GM21526 (cell line): ENCODE data around the gene AFAP1.

Source experiments
- ATAC-seq: cut with Tn5 transposase; IDR thresholded peaks from one replicate; pipeline ENCODE4 v1.9.1; 2021; ENCODE audit warnings: moderate library complexity; ENCODE audit not compliant: unreplicated experiment, low FRiP score

The AFAP1 gene, protein sequence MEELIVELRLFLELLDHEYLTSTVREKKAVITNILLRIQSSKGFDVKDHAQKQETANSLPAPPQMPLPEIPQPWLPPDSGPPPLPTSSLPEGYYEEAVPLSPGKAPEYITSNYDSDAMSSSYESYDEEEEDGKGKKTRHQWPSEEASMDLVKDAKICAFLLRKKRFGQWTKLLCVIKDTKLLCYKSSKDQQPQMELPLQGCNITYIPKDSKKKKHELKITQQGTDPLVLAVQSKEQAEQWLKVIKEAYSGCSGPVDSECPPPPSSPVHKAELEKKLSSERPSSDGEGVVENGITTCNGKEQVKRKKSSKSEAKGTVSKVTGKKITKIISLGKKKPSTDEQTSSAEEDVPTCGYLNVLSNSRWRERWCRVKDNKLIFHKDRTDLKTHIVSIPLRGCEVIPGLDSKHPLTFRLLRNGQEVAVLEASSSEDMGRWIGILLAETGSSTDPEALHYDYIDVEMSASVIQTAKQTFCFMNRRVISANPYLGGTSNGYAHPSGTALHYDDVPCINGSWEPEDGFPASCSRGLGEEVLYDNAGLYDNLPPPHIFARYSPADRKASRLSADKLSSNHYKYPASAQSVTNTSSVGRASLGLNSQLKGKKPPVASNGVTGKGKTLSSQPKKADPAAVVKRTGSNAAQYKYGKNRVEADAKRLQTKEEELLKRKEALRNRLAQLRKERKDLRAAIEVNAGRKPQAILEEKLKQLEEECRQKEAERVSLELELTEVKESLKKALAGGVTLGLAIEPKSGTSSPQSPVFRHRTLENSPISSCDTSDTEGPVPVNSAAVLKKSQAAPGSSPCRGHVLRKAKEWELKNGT

DNA sequence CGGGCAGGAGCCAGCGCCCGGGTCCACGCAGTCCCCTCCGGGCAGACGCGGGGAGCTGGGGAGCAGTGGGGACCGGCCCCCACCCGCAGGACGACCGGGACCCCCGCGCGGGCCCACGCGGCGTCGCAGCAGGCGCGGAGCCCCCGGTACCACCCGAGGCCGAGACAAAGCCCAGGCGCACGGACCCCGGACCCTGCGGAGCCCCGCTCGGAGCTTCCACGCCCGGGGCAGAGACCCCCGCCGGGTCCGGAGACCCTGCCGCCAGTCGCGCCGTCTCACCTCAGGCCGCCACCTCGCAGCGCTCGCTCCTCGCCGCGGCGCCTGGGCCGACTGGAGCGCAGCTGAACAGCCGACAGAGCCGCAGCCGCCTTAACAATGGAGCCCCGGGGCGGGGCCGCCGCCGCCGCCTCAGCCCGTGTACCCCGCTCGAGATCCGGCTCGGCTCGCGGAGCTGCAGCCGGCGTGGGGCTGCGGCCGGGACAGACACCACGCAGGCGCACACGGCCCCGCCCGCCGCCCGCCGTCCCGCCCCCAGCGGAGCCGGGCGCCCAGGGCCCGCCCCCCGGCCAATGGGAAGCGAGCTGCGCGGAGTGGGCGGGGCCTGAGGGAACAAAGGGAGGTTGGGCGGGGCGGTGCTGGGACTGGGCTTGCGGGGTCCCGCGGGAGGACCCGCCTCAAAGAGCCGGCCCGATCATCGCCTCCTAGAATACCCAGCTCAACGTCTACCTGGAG, at the start of gene AFAP1:
Gene AFAP1, minus strand, starts transcription at position 485 of the 732 bp plus-strand sequence. CDS start 67,783 bp downstream, outside the sequence.
- peak; percentile 87 for ATAC-seq

DNA sequence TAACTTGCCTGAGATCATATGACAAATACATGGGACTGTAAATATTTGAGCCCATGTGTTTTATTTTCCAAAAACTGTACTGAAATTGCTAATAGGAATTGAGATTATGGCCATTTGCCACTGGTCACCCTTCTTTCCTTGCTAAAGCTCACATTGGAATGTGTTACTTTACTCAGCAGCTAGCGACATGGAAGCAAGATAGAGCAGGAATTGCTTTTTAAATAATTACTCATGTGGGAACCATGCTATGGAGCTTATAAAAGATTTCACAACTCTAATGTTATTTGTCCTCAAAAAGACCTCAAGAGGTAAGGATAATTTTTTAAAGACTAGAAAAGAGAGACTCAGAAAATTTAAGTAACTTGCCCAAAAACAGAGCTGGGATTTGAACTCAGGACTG, 48.8 kb upstream of the AFAP1 start:
- no peak for ATAC-seq

DNA sequence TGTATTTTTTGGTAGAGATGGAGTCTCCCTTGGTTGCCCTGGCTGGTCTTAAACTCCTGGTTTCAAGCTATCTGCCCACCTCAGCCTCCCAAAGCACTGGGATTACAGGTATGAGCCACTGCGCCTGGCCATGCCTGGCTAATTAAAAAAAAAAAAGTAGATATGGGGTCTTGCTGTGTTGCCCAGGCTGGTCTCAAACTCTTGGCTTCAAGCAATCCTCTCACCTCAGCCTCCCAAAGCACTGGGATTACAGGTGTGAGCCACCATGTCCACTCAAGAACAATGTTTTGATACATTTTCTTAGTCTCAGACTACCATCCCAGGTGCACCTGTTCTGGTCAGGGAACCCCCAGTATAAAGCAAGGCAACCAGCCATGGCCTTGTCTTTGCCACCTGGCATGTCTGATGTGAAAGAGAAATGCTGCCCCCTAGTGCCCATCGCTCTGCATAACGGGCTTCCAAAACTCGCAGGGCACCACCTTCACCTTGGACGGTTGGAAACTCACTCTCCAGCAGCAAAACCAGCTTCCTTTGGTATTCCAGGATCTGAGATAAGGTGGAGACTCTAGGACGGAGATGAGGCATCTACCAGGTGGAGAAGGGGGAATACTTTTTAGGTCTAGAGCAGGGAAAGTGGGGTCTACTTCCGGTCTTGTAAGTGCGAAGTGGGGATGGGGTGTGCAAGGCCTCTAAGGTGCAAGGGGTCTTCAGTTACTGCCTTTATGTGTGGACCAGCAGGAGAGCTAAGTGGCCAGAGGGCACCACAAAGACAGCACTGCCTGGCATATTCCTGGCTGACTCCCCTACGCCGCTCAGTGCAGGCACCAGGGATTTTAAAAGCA, 47.7 kb upstream of the AFAP1 start:
- peak; percentile 64 for ATAC-seq

DNA sequence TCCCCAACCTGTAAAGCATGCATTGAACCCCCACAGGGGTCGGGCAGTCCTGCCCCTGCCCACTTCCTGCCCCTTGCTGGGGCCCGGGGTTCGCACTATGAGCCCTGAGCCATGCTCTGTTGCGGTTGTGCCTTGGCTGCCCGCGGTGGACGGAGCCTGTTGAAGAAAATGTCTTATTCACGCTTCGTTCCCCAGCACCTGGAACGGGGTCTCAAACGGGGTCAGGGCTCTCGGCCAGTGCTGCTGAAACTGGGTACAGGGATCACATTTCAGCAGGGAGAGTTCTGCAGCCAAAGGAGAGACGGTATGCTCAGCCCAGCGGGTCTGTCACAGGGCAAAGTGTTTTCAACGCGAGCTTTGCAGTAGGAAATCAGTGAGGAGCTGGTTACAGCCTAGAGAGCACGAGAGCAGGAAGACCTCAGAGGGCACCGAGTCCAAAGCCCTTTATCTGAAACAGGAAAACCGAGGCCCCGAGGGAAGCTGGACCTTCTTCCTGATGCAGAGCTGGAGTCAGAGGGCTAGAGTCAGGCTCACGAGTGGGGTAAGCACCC, 46.3 kb upstream of the AFAP1 start:
- no peak for ATAC-seq

DNA sequence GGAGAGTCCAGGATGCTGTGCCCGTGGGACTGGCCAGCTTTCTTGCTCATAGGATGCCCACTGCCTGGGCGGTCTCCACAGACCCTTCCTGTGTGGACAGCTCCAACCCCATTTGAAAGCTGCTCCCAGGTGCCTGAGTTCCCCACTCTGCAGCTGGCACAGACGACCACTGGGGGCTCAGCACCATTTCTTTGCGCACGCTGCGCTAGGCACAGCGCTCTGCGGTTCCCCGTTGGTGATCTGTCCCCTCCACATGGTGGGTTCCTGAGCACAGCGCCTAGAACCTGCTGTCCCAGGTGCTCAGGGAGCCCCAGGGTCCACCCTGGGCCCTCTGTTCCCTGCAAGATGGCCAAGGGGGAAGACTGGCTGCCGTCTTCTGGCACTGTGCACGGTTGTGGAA, 45.4 kb upstream of the AFAP1 start:
- no peak for ATAC-seq

DNA sequence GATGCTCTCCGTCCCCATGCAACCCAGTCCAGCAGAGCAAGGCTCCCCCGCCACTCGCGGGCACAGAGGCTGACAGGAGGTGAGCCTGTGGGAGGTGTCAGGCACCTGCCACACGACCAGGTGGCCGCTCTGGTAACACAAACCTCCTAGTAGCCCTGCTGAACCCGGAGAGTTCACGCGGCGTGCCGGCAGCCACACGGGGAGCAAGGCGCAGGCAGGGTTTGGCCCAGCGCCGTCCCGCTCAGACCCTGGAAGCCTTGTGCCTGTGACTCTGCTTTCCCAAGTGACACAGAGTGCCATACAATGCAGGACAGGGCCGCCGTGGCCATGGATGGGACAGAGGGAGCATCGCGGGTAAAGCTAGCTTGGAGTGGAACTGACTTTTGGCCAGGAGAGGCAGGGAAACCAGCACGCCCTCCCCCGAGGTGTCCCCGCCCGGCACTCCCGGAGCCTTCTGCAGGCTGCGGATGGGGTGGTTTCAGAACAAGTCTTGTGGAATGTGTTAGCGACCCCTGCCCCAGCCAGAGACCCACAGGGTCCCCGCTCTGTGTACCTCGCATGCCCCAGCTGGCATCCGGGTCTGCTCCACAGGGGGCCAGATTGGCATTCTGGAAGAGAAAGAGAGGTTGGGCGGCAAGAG, 44.7 kb upstream of the AFAP1 start:
- ATAC-seq: no peak

DNA sequence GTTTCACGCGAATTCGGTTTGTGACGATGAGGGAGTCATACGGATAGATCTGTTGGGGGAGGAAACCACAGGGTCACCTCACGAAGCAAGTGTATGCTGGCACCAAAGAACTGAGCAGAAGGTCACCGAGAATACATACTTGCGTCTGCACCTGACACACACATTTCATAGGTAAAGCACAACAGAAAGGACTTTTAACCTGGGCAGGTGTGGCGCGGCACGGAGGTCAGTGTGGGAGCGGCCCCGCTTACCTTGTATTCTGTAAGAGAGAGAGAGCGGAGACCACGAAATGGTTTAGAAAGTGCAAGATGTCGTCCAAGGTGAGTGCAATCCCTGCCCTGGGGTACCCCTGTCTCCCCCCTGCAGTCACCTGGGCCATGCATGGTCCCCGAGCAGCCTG, 43.6 kb upstream of the AFAP1 start:
- no peak for ATAC-seq

DNA sequence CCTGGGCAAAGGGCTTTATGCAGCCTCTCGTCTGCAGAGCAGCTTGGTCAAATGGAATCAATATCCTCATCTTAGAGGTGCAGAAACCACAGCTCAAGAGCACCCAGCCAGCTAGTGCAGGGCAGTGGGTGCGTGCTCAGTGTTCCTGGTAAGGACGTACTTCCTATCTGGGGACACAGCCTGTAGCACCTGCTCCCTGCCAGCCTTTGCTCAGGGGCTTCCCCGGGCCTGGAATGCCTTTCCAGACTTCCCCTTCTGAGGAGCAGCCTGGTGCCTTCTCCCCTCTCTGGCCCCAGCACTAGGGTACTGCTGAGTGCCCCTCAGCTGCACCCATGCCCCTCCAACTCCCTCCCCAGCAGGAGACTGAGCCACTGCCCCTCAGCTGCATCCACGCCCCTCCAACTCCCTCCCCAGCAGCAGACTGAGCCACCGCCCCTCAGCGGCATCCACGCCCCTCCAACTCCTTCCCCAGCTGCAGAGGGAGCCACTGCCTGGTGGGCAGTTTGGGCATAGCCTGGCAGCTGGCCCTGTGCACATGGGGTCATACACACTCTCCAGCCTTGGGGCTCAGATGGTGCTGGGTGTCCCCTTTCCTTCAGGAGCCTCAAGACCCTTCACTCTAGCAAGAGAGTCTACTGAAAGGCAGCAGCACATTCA, 42.2 kb upstream of the AFAP1 start:
- ATAC-seq: no peak

DNA sequence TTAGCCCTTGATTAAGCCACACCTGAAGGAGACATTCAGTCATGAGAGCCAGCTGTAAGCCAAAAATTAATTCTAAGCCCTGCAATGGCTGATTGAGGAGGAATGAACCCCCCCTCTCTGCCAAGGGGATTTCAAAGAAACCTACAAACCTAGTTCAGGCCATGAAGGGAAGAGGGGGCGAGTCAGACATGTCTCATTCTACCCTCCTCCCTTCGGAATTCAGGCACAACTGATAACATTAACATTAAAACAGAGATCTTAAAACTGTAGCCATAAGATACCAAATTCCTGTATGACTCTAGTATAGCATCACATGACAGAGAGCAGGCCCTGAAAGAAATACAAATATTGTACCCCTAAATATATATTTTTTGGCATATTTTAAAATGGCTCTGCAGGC, 40.4 kb upstream of the AFAP1 start:
- no peak for ATAC-seq

DNA sequence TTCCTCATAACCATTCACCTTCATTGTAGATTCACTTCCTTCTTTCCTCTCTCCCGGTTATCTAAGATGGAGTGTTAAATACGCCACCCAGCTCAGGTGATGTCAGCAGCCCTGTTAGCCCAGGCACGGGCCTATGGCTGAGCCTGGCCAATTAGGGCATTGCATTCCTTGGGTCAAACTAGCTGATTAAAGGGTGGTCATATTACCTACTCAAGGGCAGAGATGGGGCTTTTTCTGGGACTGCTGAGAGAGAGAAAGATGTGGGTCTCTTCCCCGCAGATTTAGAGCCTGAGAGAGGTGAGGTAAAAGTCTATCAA, 39.9 kb upstream of the AFAP1 start:
- no peak for ATAC-seq

DNA sequence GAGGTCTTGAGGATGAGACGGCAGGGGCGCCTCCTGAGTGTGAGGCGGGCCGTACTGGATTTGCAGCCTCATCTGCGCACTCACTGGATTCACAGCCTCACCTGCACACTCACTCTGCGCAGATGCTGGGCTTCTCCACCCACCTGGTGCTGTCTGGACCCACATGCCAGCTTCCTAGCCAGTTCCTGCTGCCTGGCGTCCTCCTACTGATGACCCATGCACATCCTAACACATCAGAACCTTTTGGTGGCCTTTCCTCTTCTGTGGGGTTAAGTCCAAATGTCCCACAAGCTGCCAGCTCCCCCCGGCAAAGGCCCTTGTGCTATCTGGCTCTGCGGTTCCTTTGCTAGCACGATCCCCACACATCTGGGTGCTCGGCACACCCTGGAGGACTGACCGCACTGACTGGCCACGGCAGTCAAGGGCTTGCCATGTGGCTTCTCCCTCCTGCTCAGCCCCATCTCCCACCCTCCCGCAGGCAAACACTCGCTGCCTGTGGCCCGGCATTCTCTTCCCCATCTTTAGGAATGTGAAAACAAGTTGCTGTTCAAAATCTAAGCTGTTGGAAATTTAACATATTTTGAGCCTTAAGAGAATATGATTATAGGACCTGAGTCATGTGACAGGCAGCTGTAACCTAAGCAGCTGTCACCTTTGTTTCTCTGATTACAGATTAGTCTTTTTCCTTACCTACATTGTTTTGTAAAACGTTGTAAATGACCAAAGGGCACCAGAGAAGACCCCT, 39.4 kb upstream of the AFAP1 start:
- ATAC-seq: no peak

DNA sequence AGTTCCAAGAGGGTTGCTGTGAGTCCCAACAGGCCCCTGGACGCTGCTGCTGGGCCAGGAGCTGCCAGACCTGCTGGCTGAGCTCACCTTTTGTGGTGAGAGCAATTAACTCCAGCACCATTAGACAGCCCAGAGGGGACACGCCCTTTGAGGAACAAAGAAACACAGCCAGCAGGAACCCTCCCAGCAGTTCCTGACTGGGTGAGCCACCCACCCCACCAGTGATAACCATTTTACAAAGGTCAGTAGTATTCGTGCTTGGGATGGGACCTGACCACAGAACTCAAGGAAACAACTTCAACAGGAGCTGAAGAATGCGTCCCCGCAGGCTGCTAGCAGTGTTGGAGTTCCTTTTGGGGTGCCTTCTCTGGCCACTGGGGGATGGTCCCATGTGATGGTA, 38.8 kb upstream of the AFAP1 start:
- no peak for ATAC-seq

DNA sequence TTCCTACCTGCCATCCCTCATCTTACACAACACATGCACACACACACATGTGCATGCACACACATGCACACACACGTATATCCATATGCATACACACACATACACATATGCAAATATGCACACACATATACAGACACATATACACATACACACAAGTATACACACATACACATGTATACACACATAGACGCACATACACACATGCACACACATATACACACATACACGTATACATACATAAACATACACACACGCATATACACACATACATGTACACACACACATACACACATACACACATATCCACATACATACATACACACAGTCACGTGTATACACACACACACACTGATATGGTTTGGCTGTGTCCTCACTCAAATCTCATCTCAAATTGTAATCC, 37.0 kb upstream of the AFAP1 start:
- no peak for ATAC-seq

DNA sequence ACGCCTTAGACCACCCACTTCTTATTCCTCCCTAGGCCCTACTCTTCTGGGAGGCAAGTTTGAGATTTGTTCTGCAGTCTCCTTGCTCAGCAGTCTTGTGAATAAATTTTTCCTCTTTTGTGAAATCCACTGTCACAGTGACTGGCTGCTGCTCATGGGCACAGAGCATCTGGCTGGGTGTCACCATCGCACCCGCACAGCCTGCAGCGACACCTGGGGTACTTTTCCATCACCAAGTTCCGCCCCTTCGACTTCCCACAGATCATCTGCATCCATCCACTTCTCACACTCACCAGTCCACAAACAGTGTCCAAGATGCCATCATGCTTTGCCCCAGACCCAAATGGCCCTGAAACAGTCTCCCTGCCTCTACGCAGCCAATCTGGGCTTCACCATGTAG, 36.4 kb upstream of the AFAP1 start:
- ATAC-seq: no peak

DNA sequence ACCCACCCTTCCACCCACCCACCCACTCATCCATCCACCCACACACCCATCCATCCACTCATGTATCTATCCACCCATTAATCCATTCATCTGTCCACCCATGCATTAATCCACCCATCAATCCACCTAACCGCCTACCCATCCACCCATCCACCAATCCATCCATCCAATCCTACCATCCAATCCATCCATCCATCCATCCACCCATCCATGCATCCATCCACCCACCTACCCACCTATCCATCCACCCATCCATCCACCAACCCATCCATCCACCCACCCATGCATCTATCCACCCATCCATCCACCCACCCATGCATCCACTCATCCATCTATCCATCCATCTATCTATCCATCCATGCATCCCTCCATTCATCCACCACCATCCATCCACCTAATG, 34.8 kb upstream of the AFAP1 start:
- no peak for ATAC-seq

DNA sequence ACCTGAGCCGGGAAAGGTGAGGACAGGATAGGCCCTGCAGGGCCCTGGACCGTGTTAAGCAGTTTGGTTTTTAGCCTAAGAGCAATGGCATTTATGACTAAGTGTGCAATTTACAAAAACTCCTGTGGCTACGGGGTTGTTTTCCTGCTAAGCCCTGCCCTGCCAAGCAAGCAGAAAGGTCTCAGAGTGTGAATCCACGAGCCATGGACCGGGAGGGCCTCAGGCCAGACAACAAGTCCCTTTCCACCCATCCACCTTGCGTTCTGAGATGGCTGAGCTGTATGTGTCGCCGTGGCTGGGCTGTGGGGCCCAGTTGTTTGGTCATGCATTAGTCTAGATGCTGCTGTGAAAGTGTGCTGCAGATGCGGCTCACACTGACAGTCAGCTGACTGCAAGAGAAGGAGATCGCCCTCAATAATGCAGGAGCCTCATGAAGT, 33.9 kb upstream of the AFAP1 start:
- ATAC-seq: no peak

DNA sequence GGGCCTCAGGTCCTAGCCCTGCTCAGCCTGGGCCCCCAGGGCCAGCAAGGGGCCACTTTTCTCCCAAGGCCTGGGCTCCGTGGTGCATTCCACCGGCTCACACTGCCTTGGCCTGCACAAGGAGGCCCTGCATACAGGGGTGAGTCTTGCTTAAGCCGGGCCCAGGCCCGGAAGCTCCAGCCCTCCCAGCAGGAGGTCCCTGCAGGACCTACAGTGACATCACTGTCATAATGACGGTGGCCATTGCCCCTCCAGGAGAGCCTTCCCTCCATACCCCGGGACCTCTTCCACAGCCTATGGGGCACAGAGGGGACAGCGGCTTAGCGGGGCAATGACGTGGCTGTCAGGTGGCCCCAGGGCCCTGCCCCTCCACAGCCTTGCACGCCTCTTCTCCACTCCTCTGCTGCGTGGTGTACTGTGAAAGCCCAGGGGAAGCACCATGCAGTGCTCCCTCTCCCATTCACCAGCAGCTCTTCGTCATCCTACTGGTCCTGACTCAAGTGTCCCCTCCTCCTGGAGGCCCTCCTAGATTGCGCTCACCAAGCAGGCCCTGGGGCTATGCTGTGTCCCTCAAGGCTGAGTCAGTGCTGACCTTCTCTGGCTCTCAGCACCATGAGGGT, 32.3 kb upstream of the AFAP1 start:
- ATAC-seq: no peak

DNA sequence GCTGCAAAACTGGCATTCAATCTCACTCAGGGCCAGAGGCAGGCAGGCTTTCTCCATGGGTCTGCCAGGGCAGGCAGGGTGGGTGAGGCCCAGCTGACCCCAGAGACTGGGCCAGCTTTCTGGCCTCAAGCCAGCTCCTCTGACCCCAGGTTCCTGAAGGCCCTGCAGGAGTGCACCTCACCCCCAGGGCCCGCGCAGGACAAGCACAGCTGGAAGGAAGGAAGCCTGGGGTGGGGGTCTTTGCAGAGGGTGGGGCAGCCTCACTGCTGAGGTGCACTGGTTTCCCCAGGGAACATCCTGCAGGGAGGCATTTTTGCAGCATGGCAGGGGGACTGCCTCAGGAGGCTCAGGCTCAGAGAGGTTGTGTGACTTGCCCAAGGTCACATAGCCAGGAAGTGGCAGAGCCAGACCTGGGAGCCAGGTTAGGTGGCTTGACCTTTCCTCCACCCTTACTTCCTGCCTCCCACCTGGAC, 31.5 kb upstream of the AFAP1 start:
- ATAC-seq: no peak
